LoVo (cell line): ENCODE results near the gene POLR1E.
"Not testable (repeated sequence)": the region's sequence is repeated elsewhere in the genome, so short reads cannot be mapped to it uniquely, and the experiment has no call there.

ENCODE experiments used
- DNase-seq: peaks from one replicate; pipeline ENCODE4 v3.0.0-alpha.2; 2016; ENCODE audit warnings: low spot score

The POLR1E gene

GRCh38 chr9:37504605-37505004 is 18.9 kb downstream of the POLR1E start:
- no peak for DNase-seq

- no peak for DNase-seq
Observed at GRCh38 chr9:37507566-37508134, 21.9 kb downstream of the POLR1E start.

- DNase-seq, result no peak
Observed at GRCh38 chr9:37508135-37508833, 22.5 kb downstream of the POLR1E start.

GRCh38 chr9:37508834-37509206 is 23.1 kb downstream of the POLR1E start:
- DNase-seq, result no peak

GRCh38 chr9:37509536-37509935 is 23.8 kb downstream of the POLR1E start:
- no peak for DNase-seq

GRCh38 chr9:37510053-37510452 is 24.3 kb downstream of the POLR1E start:
- DNase-seq, result not testable (repeated sequence)

GRCh38 chr9:37511016-37512010 is 25.6 kb downstream of the POLR1E start:
- no peak for DNase-seq

- no peak for DNase-seq
Observed at GRCh38 chr9:37512437-37512836, 26.7 kb downstream of the POLR1E start.

GRCh38 chr9:37514415-37514814 is 28.7 kb downstream of the POLR1E start:
- DNase-seq, result not testable (repeated sequence)

GRCh38 chr9:37514999-37515398 is 29.3 kb downstream of the POLR1E start:
- no peak for DNase-seq

- no peak for DNase-seq
Observed at GRCh38 chr9:37515620-37516258, 30.0 kb downstream of the POLR1E start.

- DNase-seq, result no peak
Observed at GRCh38 chr9:37517923-37518322, 32.2 kb downstream of the POLR1E start.

- DNase-seq, result no peak
Observed at GRCh38 chr9:37520641-37521040, 34.9 kb downstream of the POLR1E start.

GRCh38 chr9:37521111-37521510 is 35.4 kb downstream of the POLR1E start:
- DNase-seq, result no peak

- no peak for DNase-seq
Observed at GRCh38 chr9:37522971-37523370, 37.2 kb downstream of the POLR1E start.

- no peak for DNase-seq
Observed at GRCh38 chr9:37523916-37524315, 38.2 kb downstream of the POLR1E start.

- no peak for DNase-seq
Observed at GRCh38 chr9:37528652-37529471, 43.1 kb downstream of the POLR1E start.

- no peak for DNase-seq
Observed at GRCh38 chr9:37531699-37532098, 46.0 kb downstream of the POLR1E start.

- no peak for DNase-seq
Observed at GRCh38 chr9:37534412-37534811, 48.7 kb downstream of the POLR1E start.

GRCh38 chr9:37534901-37535300 is 49.2 kb downstream of the POLR1E start:
- DNase-seq, result no peak

GRCh38 chr9:37538099-37538498 is 52.4 kb downstream of the POLR1E start:
- DNase-seq, result no peak
